SK-N-SH (cell line): ENCODE measurements around the gene SELENOI. TPM values are rescaled to one million over a fixed set of nuclear protein-coding genes. Genes with fewer than 3 reads are reported as not detected.

ENCODE experiments used
- CTCF ChIA-PET: fragments of 300-600, 350-600 bp; formaldehyde crosslinking; extraction: SDS; loops from one replicate; lab custom pipeline; 2021; lab: Yijun Ruan, JAX
- POLR2A ChIA-PET: fragments of 350-600 bp; sonication (Branson Sonifier 250); formaldehyde crosslinking; extraction: SDS; loops from one replicate; lab custom pipeline; 2020; ENCODE audit warnings: antibody characterized with exemption, inconsistent platforms; lab: Yijun Ruan, JAX
- DNase-seq: peaks from one replicate; pipeline ENCODE4 v3.0.0; 2012
- H2AFZ ChIP-seq: fragments of 200-600 bp; sonication (generic); 2 replicates; pipeline ENCODE4 v1.8.1; 2016; ENCODE audit warnings: antibody characterized with exemption, mild to moderate bottlenecking, low read depth
- H3F3A ChIP-seq: fragments of 200-600 bp; sonication (generic); replicated peaks from 2 replicates; pipeline ENCODE3; 2016; ENCODE audit warnings: antibody characterized with exemption, mild to moderate bottlenecking; ENCODE audit not compliant: insufficient read depth
- H3K27ac ChIP-seq, 2 experiments: fragments of 200-500 bp in 1 of 2; fragments of 200-600 bp in 1 of 2; sonication (Bioruptor generic) in 1 of 2; sonication (generic), shearing (Covaris generic) in 1 of 2; 2 replicates each; pipeline versions ENCODE4 v1.5.1 to v1.6.1; 2014 to 2016; ENCODE audit warnings: low read depth in 2 of 2, inconsistent platforms in 1 of 2, low read length in 1 of 2, mild to moderate bottlenecking in 1 of 2, mixed read lengths in 1 of 2
- H3K27me3 ChIP-seq: fragments of 200-600 bp; sonication (generic), shearing (Covaris generic); 2 replicates; pipeline ENCODE4 v1.6.1; 2016; ENCODE audit warnings: mixed run types; ENCODE audit not compliant: insufficient read depth
- H3K36me3 ChIP-seq, 2 experiments: fragments of 200-500 bp in 1 of 2; fragments of 200-600 bp in 1 of 2; sonication (Bioruptor generic) in 1 of 2; sonication (generic) in 1 of 2; replicated peaks in 1 of 2; 2 replicates each; pipeline versions ENCODE3 to v1.5.1; 2014 to 2016; ENCODE audit warnings: low read length in 1 of 2, mild to moderate bottlenecking in 1 of 2; ENCODE audit not compliant: insufficient read depth in 2 of 2, control insufficient read depth in 1 of 2
- H3K4me1 ChIP-seq, 2 experiments: fragments of 200-500 bp in 1 of 2; fragments of 200-600 bp in 1 of 2; sonication (Bioruptor generic) in 1 of 2; sonication (generic), shearing (Covaris generic) in 1 of 2; 2 replicates each; pipeline versions ENCODE4 v1.5.1 to v1.6.1; 2014 to 2016; ENCODE audit warnings: low read depth in 1 of 2, low read length in 1 of 2, mixed run types in 1 of 2; ENCODE audit not compliant: insufficient read depth in 2 of 2, control insufficient read depth in 1 of 2
- H3K4me2 ChIP-seq: fragments of 200-600 bp; sonication (generic), shearing (Covaris generic); 2 replicates; pipeline ENCODE4 v1.6.1; 2017; ENCODE audit warnings: mixed run types
- H3K4me3 ChIP-seq, 2 experiments: fragments of 200-500 bp in 1 of 2; fragments of 200-600 bp in 1 of 2; sonication (Bioruptor generic) in 1 of 2; sonication (generic), shearing (Covaris generic) in 1 of 2; 2 replicates each; pipeline versions ENCODE4 v1.5.1 to v1.8.1; 2014 to 2016; ENCODE audit warnings: low read depth in 2 of 2, inconsistent platforms in 1 of 2, low read length in 1 of 2, mild to moderate bottlenecking in 1 of 2, mixed read lengths in 1 of 2, moderate library complexity in 1 of 2
- H3K79me2 ChIP-seq: fragments of 200-600 bp; sonication (generic); 2 replicates; pipeline ENCODE4 v1.8.1; 2017; ENCODE audit warnings: mild to moderate bottlenecking; ENCODE audit not compliant: insufficient read depth
- H3K9ac ChIP-seq: fragments of 200-600 bp; sonication (generic); 2 replicates; pipeline ENCODE4 v1.6.1; 2017; ENCODE audit warnings: mixed run types
- H3K9me2 ChIP-seq: fragments of 200-600 bp; sonication (generic); 2 replicates; pipeline ENCODE4 v1.6.1; 2017; ENCODE audit warnings: mixed run types
- H3K9me3 ChIP-seq: fragments of 200-600 bp; sonication (generic); 2 replicates; pipeline ENCODE4 v1.6.1; 2017; ENCODE audit warnings: mixed run types, mild to moderate bottlenecking, moderate library complexity
- H4K20me1 ChIP-seq: fragments of 200-600 bp; sonication (generic); 2 replicates; pipeline ENCODE4 v1.6.1; 2017; ENCODE audit warnings: mild to moderate bottlenecking, mixed run types; ENCODE audit not compliant: insufficient read depth
- ELF1 ChIP-seq: IDR thresholded peaks from 2 replicates; pipeline ENCODE4 v1.4.0; 2012
- EZH2phosphoT487 ChIP-seq: fragments of 200-600 bp; sonication (generic); IDR thresholded peaks from 2 replicates; pipeline ENCODE4 v1.6.1; 2017; ENCODE audit warnings: low read depth, mixed run types, mild to moderate bottlenecking, antibody characterized with exemption, moderate library complexity, borderline replicate concordance
- FOXJ3 ChIP-seq: sonication (generic); formaldehyde crosslinking; IDR thresholded peaks from 2 replicates; pipeline ENCODE4 v1.5.1; 2020; ENCODE audit warnings: mild to moderate bottlenecking, missing genetic modification reagents
- NFIC ChIP-seq: IDR thresholded peaks from 2 replicates; pipeline ENCODE4 v1.4.0; 2012; ENCODE audit warnings: borderline replicate concordance
- POLR2AphosphoS5 ChIP-seq: IDR thresholded peaks from 2 replicates; pipeline ENCODE4 v1.6.1; 2012; ENCODE audit warnings: low read depth, low read length
- RXRA ChIP-seq: IDR thresholded peaks from 2 replicates; pipeline ENCODE4 v1.4.0; 2012; ENCODE audit warnings: low read depth, mild to moderate bottlenecking, borderline replicate concordance
- TEAD4 ChIP-seq: IDR thresholded peaks from 2 replicates; pipeline ENCODE4 v1.4.0; 2012; ENCODE audit warnings: mild to moderate bottlenecking, borderline replicate concordance; ENCODE audit not compliant: insufficient read depth
- WGBS: methylation state at CpG from one replicate; pipeline ENCODE4 v1.1.6; 2017; ENCODE audit warnings: low lambda C conversion rate; 5-methylcytosine and 5-hydroxymethylcytosine counted together
- polyA plus RNA-seq, 3 experiments: library from polyadenylated mRNA; depleted of rRNA; stranded (reverse); fragments of >200 nt; gene quantifications; 2 replicates each; pipeline ENCODE4 v1.2.3, GENCODE V29; 2012
- TF ChIP-seq, protein P1 (sequence below): fragments of 150-350 bp; IDR thresholded peaks from 2 replicates; pipeline ENCODE4 v1.6.1; 2016; ENCODE audit warnings: mild to moderate bottlenecking, low read depth, low read length
- TF ChIP-seq, protein P2 (sequence below): fragments of 200-600 bp; sonication (generic); IDR thresholded peaks from 2 replicates; pipeline ENCODE4 v1.6.1; 2017; ENCODE audit warnings: antibody characterized with exemption, mild to moderate bottlenecking, moderate library complexity
- TF ChIP-seq, protein P3 (sequence below): IDR thresholded peaks from 2 replicates; pipeline ENCODE4 v1.4.0; 2012; ENCODE audit warnings: low read depth, borderline replicate concordance
- TF ChIP-seq, protein P4 (sequence below): IDR thresholded peaks from 2 replicates; pipeline ENCODE4 v1.4.0; 2012; ENCODE audit warnings: low read depth, borderline replicate concordance

SELENOI gene
- polyA plus RNA-seq, 1 of the 3 experiments (the other 2 are of a cell fraction) = 4.4 TPM

DNA sequence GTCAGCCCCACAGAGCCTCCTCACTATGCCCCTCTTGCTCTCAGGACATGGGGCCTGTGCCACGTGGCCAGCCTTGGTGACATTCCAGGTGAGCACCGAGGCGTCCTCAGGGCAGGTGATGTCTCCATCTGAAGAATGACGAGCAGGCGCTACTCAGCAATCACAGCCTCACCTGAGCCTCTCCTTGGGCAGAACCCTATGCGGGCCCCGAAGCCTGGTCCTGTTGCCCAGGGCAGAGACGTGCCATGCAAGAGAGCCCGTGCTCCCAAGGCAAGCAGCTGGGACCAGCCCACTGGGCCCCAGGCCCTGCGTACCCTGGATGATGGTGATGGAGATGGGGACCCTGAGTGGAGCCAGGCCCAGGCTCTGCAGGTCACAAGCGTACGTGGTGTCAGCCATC, 32.5 kb upstream of the SELENOI start:
- Histone ChIP-seq H3K4me2 (no peak overlapping the region), H3K4me1 (peaks cover 0 to 5% of the 10 kb centered on the region in 2 experiments; a peak in 1 of 4 replicates), H3K4me3 (no peak overlapping the region), H3K9me3 (no peaks in the 10 kb centered on the region), H4K20me1 (no peaks in the 10 kb centered on the region), H3K9me2 (no peaks in the 10 kb centered on the region), H2AFZ (no peak overlapping the region), H3F3A (no peaks in the 10 kb centered on the region), H3K79me2 (no peaks in the 10 kb centered on the region), H3K36me3 (no peaks in the 10 kb centered on the region), H3K27me3 (no peaks in the 10 kb centered on the region; the same call in 1 of the 2 replicates), H3K27ac (no peak overlapping the region), H3K9ac (no peak overlapping the region)
- 41% methylated on average over 6 of the region's 12 CpGs for WGBS
- DNase-seq = no peak
- CTCF ChIA-PET = interaction anchor here (6.5 to 7.2 kb wide), 2 partner anchors 17 to 264 kb away, joined by 48 to 68 read pairs; no protein-coding TSS in a partner anchor
- TF ChIP-seq ELF1 (no peak), EZH2phosphoT487 (no peak), NFIC (no peak), TEAD4 (no peak), FOXJ3 (CRISPR knock-in tag) (no peak), RXRA (no peak), POLR2AphosphoS5 (no peak)
- TF ChIP-seq, protein P1, sequence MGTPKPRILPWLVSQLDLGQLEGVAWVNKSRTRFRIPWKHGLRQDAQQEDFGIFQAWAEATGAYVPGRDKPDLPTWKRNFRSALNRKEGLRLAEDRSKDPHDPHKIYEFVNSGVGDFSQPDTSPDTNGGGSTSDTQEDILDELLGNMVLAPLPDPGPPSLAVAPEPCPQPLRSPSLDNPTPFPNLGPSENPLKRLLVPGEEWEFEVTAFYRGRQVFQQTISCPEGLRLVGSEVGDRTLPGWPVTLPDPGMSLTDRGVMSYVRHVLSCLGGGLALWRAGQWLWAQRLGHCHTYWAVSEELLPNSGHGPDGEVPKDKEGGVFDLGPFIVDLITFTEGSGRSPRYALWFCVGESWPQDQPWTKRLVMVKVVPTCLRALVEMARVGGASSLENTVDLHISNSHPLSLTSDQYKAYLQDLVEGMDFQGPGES = no peak
- TF ChIP-seq, protein P2, sequence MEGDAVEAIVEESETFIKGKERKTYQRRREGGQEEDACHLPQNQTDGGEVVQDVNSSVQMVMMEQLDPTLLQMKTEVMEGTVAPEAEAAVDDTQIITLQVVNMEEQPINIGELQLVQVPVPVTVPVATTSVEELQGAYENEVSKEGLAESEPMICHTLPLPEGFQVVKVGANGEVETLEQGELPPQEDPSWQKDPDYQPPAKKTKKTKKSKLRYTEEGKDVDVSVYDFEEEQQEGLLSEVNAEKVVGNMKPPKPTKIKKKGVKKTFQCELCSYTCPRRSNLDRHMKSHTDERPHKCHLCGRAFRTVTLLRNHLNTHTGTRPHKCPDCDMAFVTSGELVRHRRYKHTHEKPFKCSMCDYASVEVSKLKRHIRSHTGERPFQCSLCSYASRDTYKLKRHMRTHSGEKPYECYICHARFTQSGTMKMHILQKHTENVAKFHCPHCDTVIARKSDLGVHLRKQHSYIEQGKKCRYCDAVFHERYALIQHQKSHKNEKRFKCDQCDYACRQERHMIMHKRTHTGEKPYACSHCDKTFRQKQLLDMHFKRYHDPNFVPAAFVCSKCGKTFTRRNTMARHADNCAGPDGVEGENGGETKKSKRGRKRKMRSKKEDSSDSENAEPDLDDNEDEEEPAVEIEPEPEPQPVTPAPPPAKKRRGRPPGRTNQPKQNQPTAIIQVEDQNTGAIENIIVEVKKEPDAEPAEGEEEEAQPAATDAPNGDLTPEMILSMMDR = no peak
- TF ChIP-seq, protein P3, sequence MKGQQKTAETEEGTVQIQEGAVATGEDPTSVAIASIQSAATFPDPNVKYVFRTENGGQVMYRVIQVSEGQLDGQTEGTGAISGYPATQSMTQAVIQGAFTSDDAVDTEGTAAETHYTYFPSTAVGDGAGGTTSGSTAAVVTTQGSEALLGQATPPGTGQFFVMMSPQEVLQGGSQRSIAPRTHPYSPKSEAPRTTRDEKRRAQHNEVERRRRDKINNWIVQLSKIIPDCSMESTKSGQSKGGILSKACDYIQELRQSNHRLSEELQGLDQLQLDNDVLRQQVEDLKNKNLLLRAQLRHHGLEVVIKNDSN = no peak
- TF ChIP-seq, protein P4, sequence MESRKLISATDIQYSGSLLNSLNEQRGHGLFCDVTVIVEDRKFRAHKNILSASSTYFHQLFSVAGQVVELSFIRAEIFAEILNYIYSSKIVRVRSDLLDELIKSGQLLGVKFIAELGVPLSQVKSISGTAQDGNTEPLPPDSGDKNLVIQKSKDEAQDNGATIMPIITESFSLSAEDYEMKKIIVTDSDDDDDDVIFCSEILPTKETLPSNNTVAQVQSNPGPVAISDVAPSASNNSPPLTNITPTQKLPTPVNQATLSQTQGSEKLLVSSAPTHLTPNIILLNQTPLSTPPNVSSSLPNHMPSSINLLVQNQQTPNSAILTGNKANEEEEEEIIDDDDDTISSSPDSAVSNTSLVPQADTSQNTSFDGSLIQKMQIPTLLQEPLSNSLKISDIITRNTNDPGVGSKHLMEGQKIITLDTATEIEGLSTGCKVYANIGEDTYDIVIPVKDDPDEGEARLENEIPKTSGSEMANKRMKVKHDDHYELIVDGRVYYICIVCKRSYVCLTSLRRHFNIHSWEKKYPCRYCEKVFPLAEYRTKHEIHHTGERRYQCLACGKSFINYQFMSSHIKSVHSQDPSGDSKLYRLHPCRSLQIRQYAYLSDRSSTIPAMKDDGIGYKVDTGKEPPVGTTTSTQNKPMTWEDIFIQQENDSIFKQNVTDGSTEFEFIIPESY = no peak
- POLR2A ChIA-PET = no interaction called here
